ENCODE measurements around the gene SEC23B. TPM values are rescaled to one million over a fixed set of nuclear protein-coding genes. Genes with fewer than 3 reads are reported as not detected.

Gene SEC23B
- total and polyA plus RNA-seq, 2 experiments from 2014 or later, result 27.2 to 66.6 TPM

GRCh38 chr20:18496740-18497592, 10.8 kb upstream of the SEC23B start, which contains the start of gene RBBP9:
TSS of gene RBBP9 (minus strand) at chr20:18497225. CDS start at chr20:18497167, 58 bp downstream.
- H3K4me2 ChIP-seq, result peak within 1 kb of the TSS; percentile 87
- no peaks in the 10 kb centered on the region; the same call in 1 of the 2 replicates for H4K20me1 ChIP-seq (replicated peaks; ENCODE audit: insufficient read depth)
- Mint-ChIP-seq H3K4me3 (peak within 1 kb of the TSS; percentile 98), H3K27ac (peak within 1 kb of the TSS; percentile 92), H3K9me3 (no peaks in the 10 kb centered on the region), H3K4me1 (peaks cover 13% of the 10 kb centered on the region), H3K36me3 (ENCODE audit: low read depth) (peaks cover 7% of the 10 kb centered on the region; the same call in 2 of the 3 replicates), H3K27me3 (ENCODE audit: insufficient read depth, low read depth, poor library complexity) (peaks cover 3% of the 10 kb centered on the region)
- H3F3A ChIP-seq (replicated peaks; ENCODE audit: low read depth), result no peaks in the 10 kb centered on the region
- peaks cover 16% of the 10 kb centered on the region for H3K79me2 ChIP-seq (replicated peaks; ENCODE audit: insufficient read depth)
- peak; percentile 100 for ATAC-seq
- DNase-seq (ENCODE audit: low spot score), result peak; percentile 95
- no peaks in the 10 kb centered on the region for H3K27me3 ChIP-seq (ENCODE audit: insufficient read depth)
- H3K36me3 ChIP-seq (ENCODE audit: insufficient read depth), result peaks cover 14% of the 10 kb centered on the region
- H3K4me1 ChIP-seq (ENCODE audit: insufficient read depth), result peaks cover 13% of the 10 kb centered on the region
- TF ChIP-seq ETS1 (IDR thresholded peaks at IDR 0.05) (peak; percentile 88), JUNB (IDR thresholded peaks at IDR 0.05; ENCODE audit: unreplicated experiment) (no peak), ZNF114 (CRISPR knock-in tag; IDR thresholded peaks at IDR 0.05) (no peak), ZNF331 (CRISPR knock-in tag; IDR thresholded peaks at IDR 0.05; ENCODE audit: low read depth) (no peak), POLR2AphosphoS5 (IDR thresholded peaks at IDR 0.05; ENCODE audit: low read depth) (peak; percentile 90)
- peak within 1 kb of the TSS; percentile 98 for H2AFZ ChIP-seq
- H3K9me2 ChIP-seq (ENCODE audit: insufficient read depth), result no peaks in the 10 kb centered on the region
- peak within 1 kb of the TSS; percentile 23; the same call in 1 of the 2 replicates for H3K27ac ChIP-seq (ENCODE audit: low read depth)
- peak within 1 kb of the TSS; percentile 87 for H3K4me3 ChIP-seq

GRCh38 chr20:18497603-18498002, 10.1 kb upstream of the SEC23B start:
- H3K4me1 Mint-ChIP-seq, result peaks cover 13% of the 10 kb centered on the region
- no peak overlapping the region; the same call in 1 of the 2 replicates for H3K27ac Mint-ChIP-seq
- H3K9me3 Mint-ChIP-seq, result no peaks in the 10 kb centered on the region
- H3K4me3 ChIP-seq, result peak overlapping the region; percentile 87; the same call in 1 of the 2 replicates
- DNase-seq (ENCODE audit: low spot score) (no peak), ATAC-seq (no peak)
- H4K20me1 ChIP-seq (replicated peaks; ENCODE audit: insufficient read depth), result no peaks in the 10 kb centered on the region
- H3K27me3 Mint-ChIP-seq (ENCODE audit: insufficient read depth, low read depth, poor library complexity), result peaks cover 3% of the 10 kb centered on the region
- no peak overlapping the region; the same call in 1 of the 2 replicates for H3K27ac ChIP-seq (ENCODE audit: low read depth)
- H2AFZ ChIP-seq, result peak overlapping the region; percentile 6; the same call in 1 of the 2 replicates
- H3K4me3 Mint-ChIP-seq, result peak overlapping the region; percentile 98; the same call in 2 of the 3 replicates
- peaks cover 16% of the 10 kb centered on the region for H3K79me2 ChIP-seq (replicated peaks; ENCODE audit: insufficient read depth)
- H3K36me3 Mint-ChIP-seq (ENCODE audit: low read depth), result peaks cover 7% of the 10 kb centered on the region; the same call in 2 of the 3 replicates
- H3F3A ChIP-seq (replicated peaks; ENCODE audit: low read depth), result no peaks in the 10 kb centered on the region
- peak overlapping the region; percentile 54; the same call in 1 of the 2 replicates for H3K4me2 ChIP-seq
- peaks cover 13% of the 10 kb centered on the region for H3K4me1 ChIP-seq (ENCODE audit: insufficient read depth)
- H3K9me2 ChIP-seq (ENCODE audit: insufficient read depth), result no peaks in the 10 kb centered on the region
- no peaks in the 10 kb centered on the region for H3K27me3 ChIP-seq (ENCODE audit: insufficient read depth)
- H3K36me3 ChIP-seq (ENCODE audit: insufficient read depth), result peaks cover 10% of the 10 kb centered on the region
- TF ChIP-seq NANOG (IDR thresholded peaks at IDR 0.05; ENCODE audit: borderline replicate concordance) (no peak), ETS1 (IDR thresholded peaks at IDR 0.05) (no peak), ZNF331 (CRISPR knock-in tag; IDR thresholded peaks at IDR 0.05; ENCODE audit: low read depth) (no peak), REST (IDR thresholded peaks at IDR 0.05; ENCODE audit: unreplicated experiment) (no peak)

Measured in GM23338 (cell line).